Thoracic aorta (tissue), 2 donors: ENCODE data around the gene RAB36. TPM values are rescaled to one million over a fixed set of nuclear protein-coding genes. Genes with fewer than 3 reads are reported as not detected.

Source experiments
- ATAC-seq: fragments of 150-250 bp; one replicate; pipeline ENCODE4 v1.8.0; 2017; ENCODE audit warnings: low read depth; ENCODE audit not compliant: insufficient number of reproducible peaks, low FRiP score
- DNase-seq: peaks from one replicate; pipeline ENCODE4 v3.0.0-alpha.2; 2020; ENCODE audit warnings: low spot score
- H3K27ac ChIP-seq, 2 donors: fragments of 200-600 bp; sonication (generic); 1 replicate in 1 of 2; 2 replicates in 1 of 2; pipeline ENCODE4 v1.5.1; 2016; ENCODE audit warnings: mild to moderate bottlenecking in 2 of 2, moderate library complexity in 2 of 2
- H3K27me3 ChIP-seq: fragments of 200-600 bp; sonication (generic); replicated peaks from 2 replicates; pipeline ENCODE4 v1.6.0; 2016; ENCODE audit warnings: mild to moderate bottlenecking; ENCODE audit not compliant: insufficient read depth
- H3K36me3 ChIP-seq: fragments of 200-600 bp; sonication (generic); one replicate; pipeline ENCODE4 v1.5.1; 2016
- H3K4me1 ChIP-seq, 2 donors: fragments of 200-600 bp; sonication (generic); 1 replicate in 1 of 2; 2 replicates in 1 of 2; pipeline versions ENCODE4 v1.5.1 to v1.6.0; 2016; ENCODE audit warnings: low read depth in 2 of 2, mild to moderate bottlenecking in 1 of 2; ENCODE audit not compliant: control insufficient read depth in 1 of 2
- H3K4me3 ChIP-seq: fragments of 200-600 bp; sonication (generic); 2 replicates; pipeline ENCODE4 v1.5.1; 2016; ENCODE audit warnings: mild to moderate bottlenecking
- H3K9me3 ChIP-seq: fragments of 200-600 bp; sonication (generic); 2 replicates; pipeline ENCODE4 v1.5.1; 2016
- total RNA-seq, 2 donors: library from RNA; depleted of rRNA; stranded (reverse); fragments of >200 nt; gene quantifications; one replicate each; pipeline versions ENCODE4 v1.1.0 to v1.2.3, GENCODE V29; 2016
- TF ChIP-seq, protein P1 (sequence below): fragments of 200-600 bp; sonication (generic); IDR thresholded peaks from one replicate; pipeline ENCODE4 v1.5.1; 2019; ENCODE audit warnings: antibody characterized with exemption

The RAB36 gene
- total RNA-seq, 2 donors from 2014 or later = 3.5 to 4.5 TPM

DNA sequence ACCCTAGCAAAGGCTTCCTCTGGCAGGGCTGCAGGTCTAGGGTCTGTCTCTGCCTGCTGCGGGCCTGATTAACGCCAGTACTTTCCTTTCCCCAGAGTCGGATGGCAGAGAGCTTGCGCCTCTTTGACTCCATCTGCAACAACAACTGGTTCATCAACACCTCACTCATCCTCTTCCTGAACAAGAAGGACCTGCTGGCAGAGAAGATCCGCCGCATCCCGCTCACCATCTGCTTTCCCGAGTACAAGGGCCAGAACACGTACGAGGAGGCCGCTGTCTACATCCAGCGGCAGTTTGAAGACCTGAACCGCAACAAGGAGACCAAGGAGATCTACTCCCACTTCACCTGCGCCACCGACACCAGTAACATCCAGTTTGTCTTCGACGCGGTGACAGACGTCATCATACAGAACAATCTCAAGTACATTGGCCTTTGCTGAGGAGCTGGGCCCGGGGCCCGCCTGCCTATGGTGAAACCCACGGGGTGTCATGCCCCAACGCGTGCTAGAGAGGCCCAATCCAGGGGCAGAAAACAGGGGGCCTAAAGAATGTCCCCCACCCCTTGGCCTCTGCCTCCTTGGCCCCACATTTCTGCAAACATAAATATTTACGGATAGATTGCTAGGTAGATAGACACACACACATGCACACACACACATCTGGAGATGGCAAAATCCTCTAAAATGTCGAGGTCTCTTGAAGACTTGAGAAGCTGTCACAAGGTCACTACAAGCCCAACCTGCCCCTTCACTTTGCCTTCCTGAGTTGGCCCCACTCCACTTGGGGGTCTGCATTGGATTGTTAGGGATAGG lies 22.1 kb upstream of the RAB36 start:
- Histone ChIP-seq H3K27ac (no peak overlapping the region), H3K4me3 (no peak overlapping the region), H3K27me3 (no peaks in the 10 kb centered on the region), H3K36me3 (no peaks in the 10 kb centered on the region), H3K9me3 (no peaks in the 10 kb centered on the region), H3K4me1 (peaks cover 0 to under 1% of the 10 kb centered on the region in 2 donors)
- ATAC-seq (no peak), DNase-seq (no peak)
- TF ChIP-seq, protein P1, sequence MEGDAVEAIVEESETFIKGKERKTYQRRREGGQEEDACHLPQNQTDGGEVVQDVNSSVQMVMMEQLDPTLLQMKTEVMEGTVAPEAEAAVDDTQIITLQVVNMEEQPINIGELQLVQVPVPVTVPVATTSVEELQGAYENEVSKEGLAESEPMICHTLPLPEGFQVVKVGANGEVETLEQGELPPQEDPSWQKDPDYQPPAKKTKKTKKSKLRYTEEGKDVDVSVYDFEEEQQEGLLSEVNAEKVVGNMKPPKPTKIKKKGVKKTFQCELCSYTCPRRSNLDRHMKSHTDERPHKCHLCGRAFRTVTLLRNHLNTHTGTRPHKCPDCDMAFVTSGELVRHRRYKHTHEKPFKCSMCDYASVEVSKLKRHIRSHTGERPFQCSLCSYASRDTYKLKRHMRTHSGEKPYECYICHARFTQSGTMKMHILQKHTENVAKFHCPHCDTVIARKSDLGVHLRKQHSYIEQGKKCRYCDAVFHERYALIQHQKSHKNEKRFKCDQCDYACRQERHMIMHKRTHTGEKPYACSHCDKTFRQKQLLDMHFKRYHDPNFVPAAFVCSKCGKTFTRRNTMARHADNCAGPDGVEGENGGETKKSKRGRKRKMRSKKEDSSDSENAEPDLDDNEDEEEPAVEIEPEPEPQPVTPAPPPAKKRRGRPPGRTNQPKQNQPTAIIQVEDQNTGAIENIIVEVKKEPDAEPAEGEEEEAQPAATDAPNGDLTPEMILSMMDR = no peak

- Histone ChIP-seq H3K27ac (no peak overlapping the region), H3K4me3 (no peak overlapping the region), H3K27me3 (no peaks in the 10 kb centered on the region), H3K36me3 (no peaks in the 10 kb centered on the region), H3K9me3 (no peaks in the 10 kb centered on the region), H3K4me1 (peaks cover 0 to 7% of the 10 kb centered on the region in 2 donors)
- ATAC-seq = no peak
- no peak for DNase-seq
- TF ChIP-seq, protein P1 = no peak
Observed at GRCh38 chr22:23123804-23124254, 21.4 kb upstream of the RAB36 start.

- ATAC-seq (no peak), DNase-seq (no peak)
- Histone ChIP-seq H3K27me3 (no peaks in the 10 kb centered on the region), H3K36me3 (no peaks in the 10 kb centered on the region), H3K27ac (no peak overlapping the region), H3K4me3 (no peak overlapping the region), H3K4me1 (peaks cover 0 to 7% of the 10 kb centered on the region in 2 donors), H3K9me3 (no peaks in the 10 kb centered on the region)
- TF ChIP-seq, protein P1 = no peak
Observed at GRCh38 chr22:23124611-23125511, 20.4 kb upstream of the RAB36 start.

- ATAC-seq (no peak), DNase-seq (no peak)
- TF ChIP-seq, protein P1 = no peak
- H3K4me3 ChIP-seq = no peak overlapping the region
- no peaks in the 10 kb centered on the region for H3K9me3 ChIP-seq
- no peaks in the 10 kb centered on the region for H3K27me3 ChIP-seq
- peaks cover 0 to 7% of the 10 kb centered on the region in 2 donors for H3K4me1 ChIP-seq
- no peaks in the 10 kb centered on the region for H3K36me3 ChIP-seq
- H3K27ac ChIP-seq = no peak overlapping the region
Observed at GRCh38 chr22:23125512-23126103, 19.7 kb upstream of the RAB36 start.
